ENCODE measurements around the gene SAP130. TPM values are rescaled to one million over a fixed set of nuclear protein-coding genes. Genes with fewer than 3 reads are reported as not detected.

Gene SAP130
- total RNA-seq (2014; rRNA removed; shearing (Covaris generic)) = 4.1 and 6.4 TPM in 2 replicates

DNA sequence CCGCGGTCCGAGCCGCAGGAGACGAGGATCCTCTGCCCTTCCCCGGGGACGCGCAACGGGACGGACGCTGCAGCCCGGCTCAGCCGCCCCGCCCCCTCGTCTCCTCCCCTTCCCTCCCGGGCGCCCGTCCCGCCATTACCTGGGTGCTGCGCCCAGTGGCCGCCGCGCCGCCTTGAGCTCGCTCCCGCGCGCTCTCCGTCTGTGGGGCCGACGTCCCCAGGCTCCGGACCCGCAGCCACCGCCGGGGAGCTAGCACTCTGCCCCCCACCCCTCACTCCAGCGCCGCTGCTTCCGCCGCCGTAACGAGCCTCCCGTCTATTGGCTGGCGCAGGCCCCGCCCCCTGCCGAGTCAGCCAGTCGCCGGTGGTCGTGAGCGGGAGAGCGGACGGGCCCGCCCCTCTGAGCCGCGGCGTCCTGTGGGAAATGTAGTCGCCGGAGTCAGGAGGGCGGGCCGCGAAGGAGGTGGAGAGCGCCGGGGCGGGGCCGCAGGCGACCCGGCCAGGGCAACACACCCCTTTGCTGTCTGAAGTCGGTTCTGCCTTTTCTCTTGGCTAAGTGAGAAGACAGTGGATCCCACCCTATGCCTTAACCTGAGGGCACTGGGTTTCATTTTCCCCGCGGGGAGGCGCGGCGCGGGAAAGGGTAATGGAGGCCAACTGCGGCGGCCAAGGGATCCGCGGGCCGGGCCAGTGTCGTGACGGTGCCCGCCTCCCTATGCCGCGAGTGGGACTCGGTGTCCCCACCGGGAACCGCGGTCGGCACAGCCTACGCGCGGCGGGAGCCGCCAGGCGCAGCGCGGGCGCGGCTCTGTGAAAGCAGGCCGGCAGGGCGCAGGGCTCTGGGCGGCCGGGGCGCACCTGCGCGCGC lies at the start of gene SAP130:
Gene SAP130 (minus strand): TSS at position 259 of the 867 bp plus-strand sequence. CDS start 1,767 bp downstream, outside the sequence.

Small RNAs within 50 kb of the gene (small RNA-seq; reads per million reads assigned to genes)
- not detected for gene AC012306.1
- gene AC108059.3 = not detected
- gene RF00019 = not detected

Other genes with a start within 250 kb of the SAP130 start
- gene WDR33, start 216.9 kb downstream of the SAP130 start, total RNA-seq (2014; rRNA removed; shearing (Covaris generic)) = 19.7 and 28.8 TPM in 2 replicates
- gene POLR2D, start 169.9 kb downstream of the SAP130 start, total RNA-seq (2014; rRNA removed; shearing (Covaris generic)) = 21.2 and 21.6 TPM in 2 replicates
- gene AMMECR1L, start 142.1 kb downstream of the SAP130 start, total RNA-seq (2014; rRNA removed; shearing (Covaris generic)) = 13.1 and 15.1 TPM in 2 replicates
- 85.4 and 90.3 TPM in 2 replicates for gene UGGT1, start 63.1 kb upstream of the SAP130 start, total RNA-seq (2014; rRNA removed; shearing (Covaris generic))

Data from A375 (cell line).